ENCODE measurements around the gene CDH13.

CDH13 gene

GRCh38 chr16:82626791-82627261 lies at the start of gene CDH13:
Gene CDH13, plus strand, starts transcription at chr16:82626969.
- DNase-seq = no peak

GRCh38 chr16:82580298-82580890 lies 46.4 kb upstream of the CDH13 start:
- peak; percentile 15 for DNase-seq

- no peak for DNase-seq
Measured at GRCh38 chr16:82582975-82583374, 43.8 kb upstream of the CDH13 start.

- DNase-seq = no peak
Measured at GRCh38 chr16:82583422-82583821, 43.3 kb upstream of the CDH13 start.

- DNase-seq = no peak
Measured at GRCh38 chr16:82584553-82585152, 42.1 kb upstream of the CDH13 start.

- no peak for DNase-seq
Measured at GRCh38 chr16:82585675-82586074, 41.1 kb upstream of the CDH13 start.

GRCh38 chr16:82586130-82586529 lies 40.6 kb upstream of the CDH13 start:
- DNase-seq = no peak

GRCh38 chr16:82587289-82587688 lies 39.5 kb upstream of the CDH13 start:
- no peak for DNase-seq

GRCh38 chr16:82589407-82589806 lies 37.4 kb upstream of the CDH13 start:
- DNase-seq = no peak

GRCh38 chr16:82594114-82594513 lies 32.7 kb upstream of the CDH13 start:
- DNase-seq = no peak

GRCh38 chr16:82598771-82599170 lies 28.0 kb upstream of the CDH13 start:
- DNase-seq = no peak

GRCh38 chr16:82601989-82602640 lies 24.7 kb upstream of the CDH13 start:
- DNase-seq = no peak

- DNase-seq = no peak
Measured at GRCh38 chr16:82603784-82604411, 22.9 kb upstream of the CDH13 start.

- DNase-seq = no peak
Measured at GRCh38 chr16:82605076-82605475, 21.7 kb upstream of the CDH13 start.

- DNase-seq = no peak
Measured at GRCh38 chr16:82605863-82606620, 20.7 kb upstream of the CDH13 start.

GRCh38 chr16:82609140-82609539 lies 17.6 kb upstream of the CDH13 start:
- DNase-seq = no peak

GRCh38 chr16:82612263-82612662 lies 14.5 kb upstream of the CDH13 start:
- DNase-seq = no peak

- no peak for DNase-seq
Measured at GRCh38 chr16:82616356-82616755, 10.4 kb upstream of the CDH13 start.

GRCh38 chr16:82621781-82622180 lies 5.0 kb upstream of the CDH13 start:
- DNase-seq = no peak

- no peak for DNase-seq
Measured at GRCh38 chr16:82623241-82623640, 3.5 kb upstream of the CDH13 start.

GRCh38 chr16:82625066-82625968 lies 1.5 kb upstream of the CDH13 start:
- no peak for DNase-seq

- DNase-seq = no peak
Measured at GRCh38 chr16:82628088-82628423, 1.3 kb downstream of the CDH13 start.
